Brain microvascular endothelial cell (primary cell): ENCODE measurements around the gene RPL10.
A peak's percentile ranks its signal among the peaks of the same experiment; 100 is the strongest.

ENCODE experiments used
- DNase-seq: peaks from one replicate; pipeline ENCODE4 v3.0.0-alpha.2; 2020
- H3K27ac ChIP-seq: fragments of 250-450 bp; sonication (Bioruptor Pico); 2 replicates; pipeline ENCODE4 v1.5.1; 2020; ENCODE audit warnings: mild to moderate bottlenecking, moderate library complexity
- H3K27me3 ChIP-seq: fragments of 250-450 bp; sonication (Bioruptor Pico); replicated peaks from 2 replicates; pipeline ENCODE4 v1.5.1; 2020; ENCODE audit warnings: mild to moderate bottlenecking
- H3K36me3 ChIP-seq: fragments of 250-450 bp; sonication (Bioruptor Pico); replicated peaks from 2 replicates; pipeline ENCODE4 v1.5.1; 2020; ENCODE audit warnings: mild to moderate bottlenecking
- H3K4me3 ChIP-seq: 2 replicates; pipeline ENCODE4 v1.5.1; 2011; ENCODE audit warnings: low read depth, mild to moderate bottlenecking, control low read depth, low read length, moderate library complexity
- in situ Hi-C: cut with HindIII; loops from 2 replicates; pipeline ENCODE4 v1.10.0; 2017; ENCODE audit warnings: low sequenced_read_pairs, low pct_ligation_motif_present
- TF ChIP-seq, protein P1 (sequence below): IDR thresholded peaks from 2 replicates; pipeline ENCODE4 v1.5.1; 2011; ENCODE audit warnings: low read depth, mild to moderate bottlenecking, moderate library complexity, low read length, control low read depth, inconsistent platforms; ENCODE audit errors: missing control alignments

The RPL10 gene

DNA sequence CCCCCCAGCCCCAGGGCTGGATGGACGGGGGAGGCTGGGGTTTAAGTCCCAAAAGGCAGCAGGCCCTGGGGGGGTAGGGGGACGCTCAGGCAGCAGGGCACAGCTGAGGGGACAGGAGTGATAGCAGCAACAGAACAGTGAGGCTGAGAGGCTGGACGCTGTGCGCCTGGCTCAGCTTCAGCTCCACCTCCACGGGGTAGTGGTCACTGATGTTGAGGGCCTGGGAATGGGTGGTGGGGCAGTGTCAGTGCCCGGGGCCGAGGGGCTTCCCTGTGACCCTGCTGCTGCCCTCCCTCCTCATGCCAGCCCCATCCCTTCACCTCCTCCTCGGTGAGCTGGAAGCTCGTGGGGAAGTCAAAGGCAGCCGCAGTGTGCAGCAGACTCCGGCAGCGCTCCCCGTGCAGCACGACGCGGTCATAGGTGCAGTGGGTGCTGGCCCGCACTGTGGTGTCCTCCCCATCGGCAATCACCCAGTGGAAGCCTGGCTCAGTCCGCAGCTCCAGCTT lies 4.5 kb downstream of the RPL10 start:
- Histone ChIP-seq H3K27me3 (no peaks in the 10 kb centered on the region), H3K4me3 (no peak overlapping the region), H3K27ac (no peak overlapping the region), H3K36me3 (peaks cover 32% of the 10 kb centered on the region)
- DNase-seq: no peak
- in situ Hi-C loops: no loop called here
- TF ChIP-seq, protein P1, sequence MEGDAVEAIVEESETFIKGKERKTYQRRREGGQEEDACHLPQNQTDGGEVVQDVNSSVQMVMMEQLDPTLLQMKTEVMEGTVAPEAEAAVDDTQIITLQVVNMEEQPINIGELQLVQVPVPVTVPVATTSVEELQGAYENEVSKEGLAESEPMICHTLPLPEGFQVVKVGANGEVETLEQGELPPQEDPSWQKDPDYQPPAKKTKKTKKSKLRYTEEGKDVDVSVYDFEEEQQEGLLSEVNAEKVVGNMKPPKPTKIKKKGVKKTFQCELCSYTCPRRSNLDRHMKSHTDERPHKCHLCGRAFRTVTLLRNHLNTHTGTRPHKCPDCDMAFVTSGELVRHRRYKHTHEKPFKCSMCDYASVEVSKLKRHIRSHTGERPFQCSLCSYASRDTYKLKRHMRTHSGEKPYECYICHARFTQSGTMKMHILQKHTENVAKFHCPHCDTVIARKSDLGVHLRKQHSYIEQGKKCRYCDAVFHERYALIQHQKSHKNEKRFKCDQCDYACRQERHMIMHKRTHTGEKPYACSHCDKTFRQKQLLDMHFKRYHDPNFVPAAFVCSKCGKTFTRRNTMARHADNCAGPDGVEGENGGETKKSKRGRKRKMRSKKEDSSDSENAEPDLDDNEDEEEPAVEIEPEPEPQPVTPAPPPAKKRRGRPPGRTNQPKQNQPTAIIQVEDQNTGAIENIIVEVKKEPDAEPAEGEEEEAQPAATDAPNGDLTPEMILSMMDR: no peak

DNA sequence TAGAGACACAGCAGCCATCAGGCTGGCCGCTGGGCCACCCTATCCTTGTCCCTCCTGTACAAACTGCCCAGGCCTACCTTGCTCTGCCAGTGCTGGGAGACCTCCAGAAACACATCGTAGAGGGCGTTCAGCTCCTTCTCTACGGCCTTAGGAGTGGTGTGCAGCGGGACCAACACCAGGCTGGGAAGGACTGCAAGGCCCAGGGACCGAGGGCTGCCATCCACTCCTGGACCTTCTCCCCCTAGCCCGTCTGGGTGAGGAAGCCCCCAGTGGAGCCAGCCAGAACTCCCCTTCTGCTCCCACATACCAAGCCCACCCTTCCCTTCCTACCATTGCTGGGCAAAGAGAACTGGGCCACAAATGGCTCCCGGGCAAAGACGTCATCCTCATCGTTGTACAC lies 5.0 kb downstream of the RPL10 start:
- in situ Hi-C loops: no loop called here
- no peaks in the 10 kb centered on the region for H3K27me3 ChIP-seq
- TF ChIP-seq, protein P1: no peak
- no peak overlapping the region for H3K4me3 ChIP-seq
- H3K27ac ChIP-seq: no peak overlapping the region
- H3K36me3 ChIP-seq: peaks cover 32% of the 10 kb centered on the region
- no peak for DNase-seq

DNA sequence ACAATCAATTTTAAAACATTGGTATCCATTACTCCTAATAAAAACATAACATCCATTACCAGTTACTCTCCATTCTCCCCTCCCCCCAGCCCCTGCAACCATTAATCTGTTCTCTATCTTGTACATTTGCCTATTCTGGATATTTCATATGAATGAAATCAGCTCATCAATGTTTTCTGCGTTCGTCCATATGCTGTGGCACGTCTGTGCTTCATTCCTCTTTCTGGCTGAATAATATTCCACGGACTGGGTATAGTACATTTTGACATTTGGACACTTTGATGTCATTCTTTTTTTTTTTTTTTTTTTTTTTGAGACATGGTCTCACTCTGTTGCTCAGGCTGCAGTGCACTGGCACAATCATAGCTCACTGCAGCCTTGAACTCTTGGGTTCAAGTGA lies 5.7 kb downstream of the RPL10 start:
- in situ Hi-C loops: no loop called here

DNA sequence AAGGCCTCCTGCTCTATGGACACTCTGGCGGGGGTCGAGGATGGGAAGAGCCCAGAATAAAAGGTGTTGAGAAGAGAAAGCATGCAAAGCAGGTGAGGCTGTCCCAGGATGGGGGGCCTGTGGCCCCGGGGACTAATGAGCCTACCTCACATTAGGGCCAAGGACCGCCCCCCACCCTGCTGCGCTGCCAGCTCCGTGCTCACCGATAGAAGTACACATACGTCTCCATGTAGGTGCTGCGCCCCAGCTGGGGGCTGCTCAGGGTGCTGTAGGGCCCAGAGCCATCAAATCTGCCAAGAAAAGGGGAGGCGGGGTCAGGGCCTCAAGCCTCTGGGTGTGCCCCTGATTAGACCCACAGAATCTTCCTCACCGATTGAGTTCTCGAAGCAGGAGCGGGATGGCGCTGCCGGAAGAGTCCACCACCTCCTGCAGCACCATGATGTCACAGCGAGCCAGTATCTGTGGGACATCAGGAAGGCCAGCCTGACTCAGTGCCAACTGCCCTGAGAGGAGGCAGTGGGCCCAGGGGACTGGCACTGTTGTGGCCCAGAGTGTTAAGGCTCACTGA lies 6.5 kb downstream of the RPL10 start:
- Histone ChIP-seq H3K27ac (no peak overlapping the region), H3K36me3 (peaks cover 19% of the 10 kb centered on the region), H3K4me3 (no peak overlapping the region), H3K27me3 (no peaks in the 10 kb centered on the region)
- in situ Hi-C loops: no loop called here
- no peak for DNase-seq
- TF ChIP-seq, protein P1: no peak

More for the DNA sequence above, 5.7 kb downstream of the RPL10 start:
- no peak overlapping the region for H3K27ac ChIP-seq
- TF ChIP-seq, protein P1: no peak
- no peak for DNase-seq
- no peaks in the 10 kb centered on the region for H3K27me3 ChIP-seq
- no peak overlapping the region for H3K4me3 ChIP-seq
- peaks cover 27% of the 10 kb centered on the region for H3K36me3 ChIP-seq

DNA sequence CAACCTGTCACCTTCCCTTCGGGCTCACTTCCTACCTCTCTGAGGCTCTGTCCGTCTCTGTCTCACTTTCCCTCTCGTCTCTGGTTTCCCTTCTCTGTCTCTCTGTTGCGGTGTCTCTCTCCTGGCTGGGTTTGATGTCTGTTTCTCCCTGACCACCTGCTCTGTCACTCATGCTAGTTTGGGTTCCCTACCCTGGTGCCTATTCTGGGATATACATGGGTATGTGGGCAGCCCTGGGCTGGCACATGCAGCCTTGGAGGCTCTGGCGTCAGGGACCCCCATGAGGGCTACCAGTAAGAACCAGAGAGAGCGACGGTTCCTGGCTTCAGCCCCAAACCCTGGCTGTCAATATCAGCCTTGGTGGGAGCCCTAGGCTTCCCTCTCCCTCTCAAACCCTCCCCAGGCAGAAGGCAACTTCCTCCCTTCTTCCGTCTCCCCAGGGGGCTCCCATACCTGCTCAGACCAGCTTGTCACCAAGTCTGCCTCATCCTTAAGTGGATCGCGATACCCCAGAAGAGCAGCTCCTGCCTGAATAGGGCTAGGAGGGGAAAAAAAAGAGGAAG lies 10.6 kb downstream of the RPL10 start:
- Histone ChIP-seq H3K4me3 (peak overlapping the region; percentile 58), H3K36me3 (no peaks in the 10 kb centered on the region), H3K27ac (peak overlapping the region; percentile 76), H3K27me3 (no peaks in the 10 kb centered on the region)
- TF ChIP-seq, protein P1: no peak
- DNase-seq: no peak
- in situ Hi-C loops: no loop called here
